Activated CD4-positive, CD25-positive, alpha-beta regulatory T cell treated with anti-CD3 and anti-CD28 coated beads, Interleukin-2, amount 50 U/mL, for 24 hours (primary cell): ENCODE results near the gene TRABD2A.

Experiments used
- ATAC-seq, 2 donors: fragments of 150-1000 bp; cut with Tn5 transposase; one replicate each; pipeline ENCODE4 v1.10.0; 2021; ENCODE audit warnings: mild to moderate bottlenecking in 1 of 2, moderate library complexity in 1 of 2

Gene TRABD2A

GRCh38 chr2:84904717-84905174 is 23.9 kb upstream of the TRABD2A start:
- no peak for ATAC-seq

- no peak for ATAC-seq
Measured at GRCh38 chr2:84904151-84904550, 23.3 kb upstream of the TRABD2A start.

- ATAC-seq: no peak
Measured at GRCh38 chr2:84902526-84902925, 21.6 kb upstream of the TRABD2A start.

- no peak for ATAC-seq
Measured at GRCh38 chr2:84901593-84902120, 20.8 kb upstream of the TRABD2A start.

- ATAC-seq: no peak
Measured at GRCh38 chr2:84900971-84901370, 20.1 kb upstream of the TRABD2A start.

- no peak for ATAC-seq
Measured at GRCh38 chr2:84899304-84900204, 18.7 kb upstream of the TRABD2A start.

- ATAC-seq: peak; percentile 71 to 77
Measured at GRCh38 chr2:84897773-84898172, 16.9 kb upstream of the TRABD2A start.

- no peak for ATAC-seq
Measured at GRCh38 chr2:84896567-84896966, 15.7 kb upstream of the TRABD2A start.

- peak; percentile 14 to 25 for ATAC-seq
Measured at GRCh38 chr2:84894758-84895520, 14.1 kb upstream of the TRABD2A start.

- ATAC-seq: no peak
Measured at GRCh38 chr2:84894131-84894586, 13.3 kb upstream of the TRABD2A start.

GRCh38 chr2:84891355-84892010 is 10.6 kb upstream of the TRABD2A start:
- ATAC-seq: no peak

GRCh38 chr2:84889332-84889731 is 8.4 kb upstream of the TRABD2A start:
- peak; percentile 7 to 21 for ATAC-seq

GRCh38 chr2:84888401-84889276 is 7.8 kb upstream of the TRABD2A start:
- ATAC-seq: peak; percentile 93 to 96

- no peak for ATAC-seq
Measured at GRCh38 chr2:84886791-84887190, 5.9 kb upstream of the TRABD2A start.

- no peak for ATAC-seq
Measured at GRCh38 chr2:84885111-84885510, 4.2 kb upstream of the TRABD2A start.

- no peak for ATAC-seq
Measured at GRCh38 chr2:84884449-84884848, 3.6 kb upstream of the TRABD2A start.

- ATAC-seq: no peak
Measured at GRCh38 chr2:84882775-84883550, 2.1 kb upstream of the TRABD2A start.

- no peak for ATAC-seq
Measured at GRCh38 chr2:84882414-84882738, 1.5 kb upstream of the TRABD2A start.

GRCh38 chr2:84881581-84882413 is 913 bp upstream of the TRABD2A start:
- peak; percentile 76 to 79 for ATAC-seq

GRCh38 chr2:84880395-84880644 is 564 bp downstream of the TRABD2A start:
- ATAC-seq: no peak
